ENCODE data around the gene EDA.

- TF ChIP-seq CTCF (IDR thresholded peaks at IDR 0.05) (no peak), POLR2A (IDR thresholded peaks at IDR 0.05) (no peak)
Measured at GRCh38 chrX:70039758-70040157, 423.8 kb downstream of the EDA start.

All from uterus (tissue), 2 donors.